ENCODE measurements around the gene SERPINB1.

Gene SERPINB1

DNA sequence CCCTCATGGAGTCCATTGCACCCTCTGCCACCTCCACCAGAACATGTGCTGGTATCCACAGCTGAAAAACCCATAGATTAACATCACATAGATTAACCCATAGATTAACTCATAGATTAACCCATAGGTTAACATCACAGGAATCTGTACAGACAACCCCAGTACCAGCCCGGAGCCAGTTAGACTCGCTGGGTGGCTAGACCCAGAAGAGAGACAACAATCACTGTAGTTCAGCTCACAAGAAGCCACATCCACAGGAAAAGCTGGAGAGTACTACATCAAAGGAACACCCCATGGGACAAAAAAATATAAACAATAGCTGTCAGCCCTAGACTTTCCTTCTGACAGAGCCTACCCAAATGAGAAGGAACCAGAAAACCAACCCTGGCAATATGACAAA is 36.3 kb upstream of the SERPINB1 start:
- H3K4me3 ChIP-seq (ENCODE audit: control insufficient read depth, low read depth, low read length) = no peak overlapping the region
- no peak for DNase-seq (ENCODE audit: low read depth)
- TF ChIP-seq, protein P1, sequence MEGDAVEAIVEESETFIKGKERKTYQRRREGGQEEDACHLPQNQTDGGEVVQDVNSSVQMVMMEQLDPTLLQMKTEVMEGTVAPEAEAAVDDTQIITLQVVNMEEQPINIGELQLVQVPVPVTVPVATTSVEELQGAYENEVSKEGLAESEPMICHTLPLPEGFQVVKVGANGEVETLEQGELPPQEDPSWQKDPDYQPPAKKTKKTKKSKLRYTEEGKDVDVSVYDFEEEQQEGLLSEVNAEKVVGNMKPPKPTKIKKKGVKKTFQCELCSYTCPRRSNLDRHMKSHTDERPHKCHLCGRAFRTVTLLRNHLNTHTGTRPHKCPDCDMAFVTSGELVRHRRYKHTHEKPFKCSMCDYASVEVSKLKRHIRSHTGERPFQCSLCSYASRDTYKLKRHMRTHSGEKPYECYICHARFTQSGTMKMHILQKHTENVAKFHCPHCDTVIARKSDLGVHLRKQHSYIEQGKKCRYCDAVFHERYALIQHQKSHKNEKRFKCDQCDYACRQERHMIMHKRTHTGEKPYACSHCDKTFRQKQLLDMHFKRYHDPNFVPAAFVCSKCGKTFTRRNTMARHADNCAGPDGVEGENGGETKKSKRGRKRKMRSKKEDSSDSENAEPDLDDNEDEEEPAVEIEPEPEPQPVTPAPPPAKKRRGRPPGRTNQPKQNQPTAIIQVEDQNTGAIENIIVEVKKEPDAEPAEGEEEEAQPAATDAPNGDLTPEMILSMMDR (conservative IDR thresholded peaks at IDR 0.05; ENCODE audit: control insufficient read depth, insufficient read depth, low read depth, low read length) = no peak

DNA sequence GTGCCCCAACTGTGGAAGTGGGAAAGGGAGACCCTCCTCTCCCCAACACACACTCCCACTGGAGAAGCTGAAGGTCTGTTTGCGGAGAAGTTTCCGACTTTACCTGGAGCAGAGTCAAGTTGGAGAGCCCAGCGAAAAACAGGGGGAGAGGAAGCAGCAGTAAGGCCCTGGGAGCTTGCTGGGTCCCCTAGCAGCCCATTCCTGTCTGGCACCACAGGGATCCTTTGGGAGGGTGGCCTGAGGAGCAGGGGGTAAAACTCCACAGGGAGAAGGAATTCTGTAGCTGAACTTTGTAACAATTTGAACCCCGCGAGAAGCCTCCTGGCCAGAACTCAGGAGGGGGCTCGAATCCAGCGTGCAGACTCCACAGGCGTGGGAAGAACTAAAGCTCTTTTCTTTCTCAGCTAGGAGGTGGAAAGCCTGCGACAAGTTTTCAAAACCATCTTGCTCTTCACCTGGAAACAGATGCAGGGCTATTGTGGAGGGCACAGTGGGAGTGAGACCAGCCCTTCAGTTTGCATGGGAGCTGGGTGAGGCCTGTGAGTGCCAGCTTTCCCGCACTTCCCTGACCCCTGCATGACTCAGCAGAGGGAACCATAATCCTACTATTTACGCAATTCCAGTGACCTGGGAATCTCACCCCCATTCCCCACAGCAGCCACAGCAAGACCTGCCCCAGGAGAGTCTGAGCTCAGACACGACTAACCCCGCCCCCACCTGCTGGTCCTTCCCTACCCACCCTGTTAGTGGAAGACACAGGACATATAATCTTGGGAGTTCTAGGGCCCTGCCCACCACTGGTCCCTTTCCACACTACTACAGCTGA is 35.6 kb upstream of the SERPINB1 start:
- TF ChIP-seq, protein P1 (conservative IDR thresholded peaks at IDR 0.05; ENCODE audit: control insufficient read depth, insufficient read depth, low read depth, low read length) = no peak
- peak; percentile 76 for DNase-seq (ENCODE audit: low read depth)
- H3K4me3 ChIP-seq (ENCODE audit: control insufficient read depth, low read depth, low read length) = no peak overlapping the region

DNA sequence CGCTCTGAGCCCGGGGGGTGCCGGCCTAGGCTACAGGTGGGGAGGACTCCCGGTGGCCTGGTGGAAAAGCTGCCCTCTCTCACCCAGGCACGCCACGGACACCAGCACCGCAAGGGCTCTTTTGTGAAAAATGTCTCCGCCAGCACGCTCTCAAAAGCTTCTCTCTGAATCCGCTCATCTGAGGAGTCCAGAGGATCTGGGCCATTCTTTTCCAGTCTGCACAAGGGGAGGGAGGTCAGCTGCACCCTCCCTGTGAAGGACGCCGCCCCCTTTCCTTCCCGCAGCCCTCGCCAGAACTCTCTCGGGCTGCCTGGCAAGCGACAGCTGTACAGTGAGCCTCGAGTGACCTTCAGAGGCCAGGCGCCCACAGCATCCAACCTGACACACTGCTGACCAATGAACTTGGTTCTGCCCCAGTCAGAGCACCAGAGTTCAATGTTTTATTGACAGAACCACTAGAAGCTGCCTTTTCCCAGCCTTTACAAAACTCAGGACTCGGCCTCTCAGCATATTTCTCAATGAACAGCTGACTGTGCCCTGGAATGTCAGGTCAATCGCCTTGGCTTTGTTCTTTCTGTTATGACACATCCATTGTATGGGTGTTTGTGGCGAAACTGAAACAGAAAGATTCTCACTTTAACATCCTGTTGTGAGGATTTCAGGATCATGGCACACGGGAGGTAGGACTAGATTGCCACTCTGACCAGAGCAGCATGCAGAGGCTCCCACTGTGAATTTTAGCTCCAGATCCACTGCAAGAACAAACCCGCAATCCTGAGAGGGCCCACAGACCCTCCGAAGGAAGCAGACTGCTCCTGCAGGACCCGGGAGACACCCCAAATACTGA is 34.8 kb upstream of the SERPINB1 start:
- TF ChIP-seq, protein P1 (conservative IDR thresholded peaks at IDR 0.05; ENCODE audit: control insufficient read depth, insufficient read depth, low read depth, low read length) = no peak
- H3K4me3 ChIP-seq (ENCODE audit: control insufficient read depth, low read depth, low read length) = peak overlapping the region; percentile 24
- DNase-seq (ENCODE audit: low read depth) = peak; percentile 94

DNA sequence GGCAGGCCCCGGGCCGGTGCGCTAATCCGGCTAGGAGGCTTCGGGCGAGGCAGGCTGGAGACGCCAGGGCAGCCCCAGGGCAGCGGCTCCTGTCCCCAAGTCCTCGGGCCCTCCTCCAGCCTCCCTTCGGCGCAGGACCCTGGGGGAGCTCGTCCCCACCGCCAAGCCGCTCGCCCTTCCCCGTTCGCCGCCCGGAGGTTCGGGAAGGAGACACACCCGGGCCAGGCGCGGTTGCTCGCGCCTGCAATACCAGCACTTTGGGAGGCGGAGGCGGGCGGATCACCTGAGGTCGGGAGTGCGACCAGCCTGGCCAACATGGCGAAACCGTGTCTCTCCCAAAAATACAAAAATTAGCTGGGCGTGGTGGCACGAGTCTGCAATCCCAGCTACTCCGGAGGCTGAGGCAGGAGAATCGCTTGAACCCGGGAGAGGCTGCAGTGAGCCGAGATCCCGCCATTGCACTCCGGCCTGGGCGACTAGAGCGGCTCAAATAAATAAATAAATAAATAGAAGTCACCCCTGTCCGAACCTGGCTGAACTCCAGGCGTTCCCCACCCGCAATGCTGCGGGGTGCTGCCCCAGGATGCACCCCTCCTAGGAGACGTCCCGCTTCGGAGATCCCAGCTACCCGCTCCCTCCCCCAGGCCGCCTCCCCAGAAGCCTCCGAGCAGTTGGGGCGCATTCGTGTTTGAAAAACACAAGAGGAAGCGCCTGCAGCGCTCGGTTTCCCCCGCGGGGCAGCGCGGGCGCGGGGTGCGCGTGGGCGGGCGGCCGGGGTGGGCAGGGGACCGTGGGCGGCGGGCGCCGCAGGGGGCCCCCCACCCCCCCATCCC is 33.9 kb upstream of the SERPINB1 start:
- TF ChIP-seq, protein P1 (conservative IDR thresholded peaks at IDR 0.05; ENCODE audit: control insufficient read depth, insufficient read depth, low read depth, low read length) = no peak
- H3K4me3 ChIP-seq (ENCODE audit: control insufficient read depth, low read depth, low read length) = peak overlapping the region; percentile 53
- no peak for DNase-seq (ENCODE audit: low read depth)

GRCh38 chr6:2873643-2874042 is 32.0 kb upstream of the SERPINB1 start:
- no peak overlapping the region for H3K4me3 ChIP-seq (ENCODE audit: control insufficient read depth, low read depth, low read length)
- TF ChIP-seq, protein P1 (conservative IDR thresholded peaks at IDR 0.05; ENCODE audit: control insufficient read depth, insufficient read depth, low read depth, low read length) = no peak
- no peak for DNase-seq (ENCODE audit: low read depth)
